ENCODE results near the gene TNFRSF21.
"Not testable (repeated sequence)": the region's sequence is repeated elsewhere in the genome, so short reads cannot be mapped to it uniquely, and the experiment has no call there.

Gene TNFRSF21

DNA sequence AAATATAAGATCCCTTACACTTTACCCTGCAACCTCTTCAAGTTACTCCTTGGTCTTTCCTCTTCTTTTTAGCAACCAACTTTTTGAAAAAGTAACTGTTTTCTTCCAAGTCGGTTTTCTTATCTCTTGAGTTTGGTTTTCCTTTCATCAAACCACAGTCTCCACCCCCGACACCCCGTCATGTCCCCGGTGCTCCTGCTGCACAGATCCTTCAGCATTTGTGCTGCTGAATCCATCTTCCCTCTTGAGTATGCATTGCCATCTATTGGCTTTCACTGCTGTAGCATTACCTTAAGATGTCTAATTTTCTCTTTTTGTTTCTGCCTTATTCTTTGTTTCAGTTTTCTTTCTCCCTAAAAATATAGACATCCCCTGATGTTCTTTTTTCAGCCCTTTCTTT lies 11.9 kb upstream of the TNFRSF21 start:
- no peak for DNase-seq

DNA sequence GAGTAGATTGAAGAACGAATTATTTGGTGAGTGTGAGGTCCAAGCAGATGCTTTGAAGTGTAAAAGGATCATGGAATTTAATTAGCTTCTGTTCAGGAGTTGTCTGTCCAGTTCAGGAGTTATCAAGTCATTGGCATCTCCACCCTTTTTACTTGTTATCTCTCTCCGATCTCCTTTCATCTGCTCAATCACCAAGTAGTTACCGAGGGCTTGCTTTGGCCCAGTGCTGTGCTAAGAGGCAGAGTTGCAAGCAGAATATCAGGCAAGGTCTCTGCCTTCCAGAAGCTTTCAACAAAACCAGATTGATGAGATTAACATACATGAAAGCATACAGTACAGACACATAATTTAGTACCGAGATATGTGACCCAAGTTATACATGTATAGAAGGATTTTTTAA lies 10.2 kb upstream of the TNFRSF21 start:
- no peak for DNase-seq

GRCh38 chr6:47319382-47319781 lies 9.7 kb upstream of the TNFRSF21 start:
- DNase-seq: no peak

- DNase-seq: no peak
These were observed 8.7 kb upstream of the TNFRSF21 start for GRCh38 chr6:47318236-47318989.

DNA sequence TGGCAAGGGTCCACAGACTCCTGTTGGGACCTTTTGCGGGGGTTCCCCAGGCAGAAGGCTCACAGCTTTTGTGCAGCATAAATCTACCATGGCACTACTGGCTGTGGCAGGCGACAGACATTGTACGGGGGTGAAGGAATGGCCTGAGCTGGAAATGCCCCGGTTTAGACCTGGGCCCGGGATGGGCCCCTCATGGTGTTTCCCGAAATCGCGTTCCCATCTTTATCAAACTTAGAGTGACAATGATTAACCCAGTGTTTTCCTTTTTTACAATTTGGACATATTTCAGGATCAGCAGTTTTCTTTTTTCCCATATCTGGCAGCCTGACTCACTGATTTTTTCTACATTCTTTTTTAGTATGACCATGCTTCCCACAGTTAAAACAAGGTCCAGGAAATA lies 5.5 kb upstream of the TNFRSF21 start:
- DNase-seq: not testable (repeated sequence)

GRCh38 chr6:47310131-47310480 lies 401 bp upstream of the TNFRSF21 start:
- no peak for DNase-seq

DNA sequence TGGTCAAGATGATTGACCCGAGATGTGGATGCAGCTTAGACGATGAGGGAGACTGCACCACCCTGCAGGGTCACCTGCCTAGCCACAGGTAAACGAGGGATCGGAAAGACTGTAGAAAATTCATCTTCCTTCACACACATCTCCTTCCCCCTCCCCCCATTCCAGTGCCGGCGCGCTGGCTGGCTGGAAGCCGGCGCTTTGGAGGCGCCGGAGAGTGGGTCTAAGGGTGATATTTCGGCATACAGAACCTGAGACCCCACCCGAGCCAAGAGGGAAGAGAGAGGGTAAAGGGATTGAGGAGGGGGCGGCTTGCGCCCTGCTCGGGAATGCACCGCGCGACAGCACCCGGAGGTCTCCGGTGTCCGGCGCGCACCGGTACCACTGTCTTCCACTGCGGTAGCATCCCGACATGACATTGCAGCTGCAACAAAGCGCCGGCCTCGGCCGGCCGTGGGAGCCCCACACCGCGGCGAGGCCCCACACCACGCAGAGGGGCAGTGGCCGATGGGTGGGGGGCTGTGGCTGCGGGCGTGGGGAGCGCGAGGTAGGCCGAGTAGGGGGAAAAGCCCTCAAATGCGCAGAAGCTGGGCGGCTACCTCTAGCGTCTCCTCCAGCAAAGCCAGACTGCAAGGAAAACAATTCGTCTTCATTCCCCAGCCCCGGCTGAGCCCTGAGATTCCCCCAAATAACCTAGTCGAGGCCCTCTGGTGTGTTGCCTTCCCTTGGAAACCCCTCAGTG lies 984 bp downstream of the TNFRSF21 start:
- DNase-seq: no peak

GRCh38 chr6:47308198-47308517 lies 1.5 kb downstream of the TNFRSF21 start:
- no peak for DNase-seq

GRCh38 chr6:47307362-47308197 lies 2.1 kb downstream of the TNFRSF21 start:
- peak; percentile 33 for DNase-seq

- peak; percentile 9 for DNase-seq
These were observed 2.8 kb downstream of the TNFRSF21 start for GRCh38 chr6:47306887-47307286.

DNA sequence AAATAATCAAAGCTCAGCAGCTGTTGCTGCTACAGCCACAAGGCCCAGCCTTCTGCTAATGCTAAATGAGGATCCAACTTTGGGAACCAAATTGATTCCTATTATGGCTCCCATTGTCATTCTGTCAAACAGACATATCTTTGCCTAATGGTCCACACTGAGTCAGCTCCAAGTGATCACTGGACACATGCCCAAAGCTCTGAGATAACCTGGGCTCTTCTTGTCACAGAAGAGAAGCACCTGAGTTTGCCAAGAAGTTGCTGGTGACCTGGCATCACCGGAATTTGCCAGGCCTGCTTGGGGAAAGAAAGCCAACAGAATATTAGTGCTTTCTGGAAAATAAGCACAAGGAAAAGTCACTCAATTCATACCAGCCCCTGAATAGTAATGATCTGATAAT lies 5.8 kb downstream of the TNFRSF21 start:
- no peak for DNase-seq

- DNase-seq: no peak
These were observed 6.4 kb downstream of the TNFRSF21 start for GRCh38 chr6:47303342-47303741.

- no peak for DNase-seq
These were observed 7.7 kb downstream of the TNFRSF21 start for GRCh38 chr6:47302043-47302442.

DNA sequence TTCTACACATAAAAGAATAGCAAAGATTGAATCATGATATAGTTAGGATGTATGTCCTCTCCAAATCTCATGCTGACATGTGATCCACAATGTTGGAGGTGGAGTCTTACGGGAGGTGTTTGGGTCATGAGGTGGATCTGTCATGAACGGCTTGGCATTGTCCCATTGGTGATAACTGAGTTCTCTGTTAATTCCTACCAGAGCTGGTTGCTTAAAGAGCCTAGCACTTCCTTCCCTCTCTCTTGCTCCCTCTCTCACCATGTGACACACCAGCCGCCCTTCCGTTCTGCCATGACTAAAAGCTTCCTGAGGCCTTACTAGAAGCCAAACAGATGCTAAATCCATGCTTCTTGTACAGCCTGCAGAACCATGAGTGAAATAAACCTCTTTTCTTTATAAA lies 8.3 kb downstream of the TNFRSF21 start:
- DNase-seq: no peak

DNA sequence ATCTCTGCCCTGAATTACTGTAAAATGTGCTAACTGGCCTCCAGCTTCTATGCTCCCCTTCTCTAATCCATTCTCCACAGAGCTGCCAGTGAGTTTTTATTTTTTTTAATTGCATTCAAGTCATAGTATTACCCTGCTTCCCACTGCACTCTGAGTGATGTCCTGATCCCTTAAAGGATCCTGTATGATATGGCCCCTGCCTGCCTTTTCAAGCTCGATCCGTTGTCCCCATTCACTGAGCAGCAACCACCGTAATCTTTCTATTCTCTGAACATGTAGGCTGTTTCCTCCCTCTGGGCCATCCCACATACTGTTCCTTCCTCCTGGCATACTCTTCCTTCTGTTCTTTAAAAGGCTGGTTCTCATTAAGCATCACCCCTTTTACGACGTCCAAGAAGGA lies 9.3 kb downstream of the TNFRSF21 start:
- no peak for DNase-seq

- DNase-seq: no peak
These were observed 9.7 kb downstream of the TNFRSF21 start for GRCh38 chr6:47299965-47300364.

GRCh38 chr6:47298475-47298874 lies 11.2 kb downstream of the TNFRSF21 start:
- DNase-seq: no peak

GRCh38 chr6:47294990-47295389 lies 14.7 kb downstream of the TNFRSF21 start:
- DNase-seq: no peak

- DNase-seq: no peak
These were observed 16.8 kb downstream of the TNFRSF21 start for GRCh38 chr6:47292944-47293343.

DNA sequence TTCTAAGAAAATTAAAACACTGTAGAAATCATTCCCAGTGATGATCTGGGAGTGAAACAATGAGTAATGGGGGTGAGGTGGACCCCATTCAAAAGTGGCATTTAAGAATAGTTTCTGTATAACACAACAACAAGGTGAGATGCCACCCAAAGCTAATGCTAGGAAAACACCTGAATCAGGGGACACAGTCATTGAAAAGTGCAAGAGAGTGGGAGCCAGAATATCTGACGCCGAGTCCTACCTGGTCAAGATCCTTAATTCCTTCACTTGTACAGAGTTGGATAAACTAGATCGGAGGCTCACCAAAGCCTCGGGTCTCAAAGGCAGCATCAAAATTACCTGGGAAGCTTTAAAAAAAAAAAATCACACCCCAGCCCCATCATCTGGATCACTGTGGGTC lies 17.7 kb downstream of the TNFRSF21 start:
- no peak for DNase-seq

GRCh38 chr6:47290124-47290834 lies 19.4 kb downstream of the TNFRSF21 start:
- no peak for DNase-seq

DNA sequence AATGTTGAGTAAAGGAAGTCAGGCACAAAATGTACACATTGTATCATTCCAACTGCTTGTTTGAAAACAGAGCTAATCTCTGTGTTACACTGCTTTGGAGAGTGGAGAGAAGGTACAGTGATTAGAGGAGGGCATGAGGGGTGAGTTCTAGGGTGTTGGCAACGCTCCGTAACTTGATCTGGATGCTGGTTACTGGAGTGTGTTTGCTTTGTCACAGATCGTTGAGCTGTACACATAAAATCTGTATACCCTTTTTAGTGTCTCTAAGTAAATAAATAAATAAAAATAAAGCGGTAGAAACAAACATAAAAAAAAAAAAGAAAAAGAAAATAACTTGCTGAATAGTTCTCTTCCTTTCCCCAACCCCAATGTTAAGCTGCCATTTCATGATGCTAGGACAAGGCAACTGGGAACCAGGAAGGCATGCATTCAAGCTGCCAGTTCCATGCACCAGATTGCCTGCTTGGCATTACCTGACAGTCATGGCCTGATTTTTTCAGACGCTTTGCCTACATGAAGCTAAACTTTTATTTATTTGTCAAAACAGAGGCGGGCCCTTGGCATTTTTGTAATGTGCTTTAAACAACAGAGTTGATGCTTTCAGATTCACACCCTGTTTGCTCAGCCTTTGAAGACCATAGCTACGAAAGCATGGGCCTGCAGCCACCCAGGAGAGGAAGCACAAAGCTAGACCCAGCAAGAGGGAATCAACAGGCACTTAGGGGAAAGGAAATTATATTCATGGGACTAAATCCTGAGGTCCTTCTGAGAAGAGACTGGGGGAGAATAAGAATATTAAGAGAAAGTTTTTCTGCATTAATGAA lies 21.2 kb downstream of the TNFRSF21 start:
- no peak for DNase-seq

All from kidney glomerular epithelial cell (primary cell).